GM18511 (cell line): Measurements from ENCODE around the gene HSD17B12.

Source experiments
- ATAC-seq: cut with Tn5 transposase; IDR thresholded peaks from one replicate; pipeline ENCODE4 v1.9.1; 2021; ENCODE audit warnings: mild to moderate bottlenecking, moderate library complexity; ENCODE audit not compliant: unreplicated experiment

The HSD17B12 gene

DNA sequence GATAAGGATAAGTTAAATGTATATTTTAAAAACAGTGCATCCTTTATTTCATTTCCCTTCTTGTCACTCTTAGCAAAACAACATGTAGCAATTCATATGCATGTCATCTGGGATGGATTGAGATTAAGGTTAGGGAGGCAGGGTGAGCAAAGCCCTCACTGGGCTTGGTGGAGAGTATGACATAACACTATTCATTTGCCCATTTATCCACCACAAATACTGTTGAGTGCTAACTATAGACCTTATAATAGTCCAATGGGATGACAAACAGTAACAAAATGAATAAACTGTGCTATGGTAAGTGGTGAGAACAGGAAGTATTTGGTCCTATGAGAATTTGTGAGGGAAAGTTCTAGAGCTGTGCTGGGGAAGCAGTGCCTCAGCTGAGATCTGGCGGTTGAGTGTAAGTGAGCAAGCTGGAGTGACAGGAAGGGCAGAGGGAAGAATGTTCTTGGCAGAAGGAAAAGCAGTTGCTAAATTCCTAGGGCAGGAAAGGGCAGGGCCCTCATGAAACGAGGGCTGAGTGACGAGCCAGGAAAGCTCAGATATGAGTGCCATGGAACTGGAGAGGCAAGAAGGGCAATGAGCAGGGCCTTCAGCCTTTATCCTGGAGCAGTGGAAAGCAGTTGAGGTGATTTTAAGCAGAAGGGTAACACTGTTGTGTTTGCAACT, 6.7 kb downstream of the HSD17B12 start:
- no peak for ATAC-seq

DNA sequence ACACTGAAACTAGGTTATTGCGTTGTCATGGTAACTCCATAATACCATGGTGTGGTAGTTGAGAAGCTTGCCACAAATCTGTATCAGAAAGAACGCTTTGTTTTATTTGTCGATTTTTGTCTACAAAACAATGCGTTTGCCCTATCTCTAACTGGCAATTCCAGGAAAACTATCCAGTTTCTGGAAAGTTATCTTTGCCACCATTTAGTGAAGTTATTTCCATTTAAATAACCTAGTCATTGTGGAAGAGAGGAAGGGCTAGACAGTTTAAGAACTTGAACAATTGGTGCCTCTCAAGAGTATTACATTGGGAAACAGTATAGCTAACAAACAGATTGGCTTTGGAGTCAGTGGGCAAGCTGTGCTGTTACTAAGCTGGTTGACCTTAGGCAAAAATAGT, 7.9 kb downstream of the HSD17B12 start:
- no peak for ATAC-seq

DNA sequence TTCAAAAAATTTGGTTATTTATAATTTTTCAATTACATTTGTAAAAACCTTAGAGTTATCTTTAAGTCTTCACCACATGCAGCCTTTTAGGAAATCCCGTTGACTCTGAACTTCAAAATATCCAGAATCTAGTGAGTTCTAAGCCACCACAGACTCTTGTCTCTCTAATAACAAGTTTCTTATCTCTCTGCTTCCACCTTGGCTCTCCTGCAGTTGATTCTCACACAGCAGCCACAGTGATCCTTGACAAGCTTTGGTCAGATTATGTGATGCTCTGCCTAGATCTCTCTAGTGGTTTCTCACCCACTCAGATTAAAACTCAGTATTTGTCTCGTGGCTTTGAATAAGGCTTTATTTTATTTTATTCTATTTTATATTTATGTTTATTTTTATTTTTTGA, 8.6 kb downstream of the HSD17B12 start:
- no peak for ATAC-seq

DNA sequence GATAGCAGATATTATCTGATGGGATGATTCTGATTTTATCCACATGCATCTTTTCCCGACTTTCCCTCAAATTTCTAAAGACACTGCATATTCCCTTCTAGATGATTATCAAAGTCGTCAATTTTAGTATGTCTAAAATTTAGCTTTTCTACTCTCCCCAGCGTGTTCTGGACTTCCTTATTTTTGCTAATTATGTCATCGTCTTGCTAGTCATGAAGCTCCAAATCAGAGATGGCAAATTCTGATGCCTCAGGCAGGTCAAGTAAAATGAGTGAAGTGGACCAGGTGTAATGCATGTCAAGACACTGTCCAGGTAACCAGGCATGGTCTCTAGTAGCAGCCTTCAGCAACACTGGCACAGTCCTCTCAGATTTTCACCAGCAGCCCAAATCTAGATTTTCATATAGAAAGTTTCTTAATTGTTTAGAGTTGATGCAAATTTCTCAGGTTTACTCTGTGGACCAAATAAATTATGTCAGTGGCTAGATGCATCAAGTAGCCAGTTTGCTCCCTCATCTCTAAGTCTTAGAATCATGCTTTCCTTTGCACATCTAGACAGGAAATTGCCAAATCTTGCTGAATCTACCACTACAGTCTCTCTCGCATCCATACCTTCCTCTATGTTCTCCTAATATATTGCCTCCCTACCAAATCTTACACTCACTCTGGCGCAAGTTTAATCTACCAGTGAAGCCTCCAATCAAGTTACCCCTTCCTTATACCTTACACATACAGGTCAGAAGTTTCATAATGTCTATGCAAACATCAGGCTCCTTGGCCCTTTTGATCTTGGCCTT, 10.6 kb downstream of the HSD17B12 start:
- no peak for ATAC-seq

DNA sequence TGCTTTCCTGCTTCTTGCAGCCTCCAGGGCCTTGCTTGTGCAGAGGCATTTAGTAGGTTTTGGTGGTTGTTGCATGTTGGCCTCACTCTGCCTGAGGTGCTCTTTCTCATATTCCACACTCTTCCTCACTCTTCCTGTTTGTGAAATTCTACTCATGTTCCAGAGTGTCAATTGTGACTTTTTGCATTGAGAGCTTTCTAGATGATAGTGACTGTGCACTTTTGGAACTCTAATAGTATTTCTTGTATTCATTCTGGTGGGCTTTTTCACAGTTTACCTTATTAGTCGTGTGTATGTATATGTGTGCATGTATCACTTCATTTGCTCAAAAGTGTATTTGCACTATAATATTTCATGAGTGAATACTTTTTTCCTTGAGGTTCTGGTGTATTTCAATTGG, 11.3 kb downstream of the HSD17B12 start:
- ATAC-seq = no peak

DNA sequence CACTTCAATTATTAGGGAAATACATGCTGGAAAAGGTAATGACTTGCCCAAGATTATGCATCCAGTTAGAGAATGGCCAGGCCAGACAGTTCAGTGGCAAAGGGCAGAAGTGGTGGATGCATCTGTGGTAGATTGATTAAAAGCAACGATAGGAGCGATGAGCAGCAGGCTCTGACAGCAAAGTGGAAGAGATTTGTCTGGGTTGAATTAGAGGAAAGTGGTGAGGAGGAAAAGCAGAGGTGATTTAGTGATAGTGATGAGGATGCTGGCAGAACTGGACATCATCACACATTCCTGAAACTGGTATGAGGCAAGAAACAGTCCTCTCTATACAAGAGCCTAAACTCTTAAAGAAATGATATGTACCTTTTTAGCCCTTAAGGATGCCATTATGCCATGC, 12.5 kb downstream of the HSD17B12 start:
- no peak for ATAC-seq

DNA sequence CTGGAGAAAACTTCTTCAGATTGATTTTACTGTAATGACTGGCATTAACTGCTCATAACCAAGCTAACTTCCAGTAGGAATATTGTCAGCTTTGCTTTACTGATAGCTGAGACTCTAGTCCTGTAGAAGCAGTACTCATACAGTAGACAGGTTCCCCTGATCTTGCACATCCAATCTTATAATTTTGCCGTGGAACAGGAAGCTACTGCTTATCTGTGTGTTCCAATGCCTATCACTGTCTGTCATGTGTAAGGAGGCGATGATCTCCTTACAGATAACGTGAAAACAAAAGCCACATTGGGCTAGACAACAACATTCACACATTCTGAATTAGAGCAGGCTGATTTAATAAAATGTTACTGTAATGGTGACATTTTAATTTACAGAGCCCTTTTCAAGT, 13.2 kb downstream of the HSD17B12 start:
- ATAC-seq = no peak

DNA sequence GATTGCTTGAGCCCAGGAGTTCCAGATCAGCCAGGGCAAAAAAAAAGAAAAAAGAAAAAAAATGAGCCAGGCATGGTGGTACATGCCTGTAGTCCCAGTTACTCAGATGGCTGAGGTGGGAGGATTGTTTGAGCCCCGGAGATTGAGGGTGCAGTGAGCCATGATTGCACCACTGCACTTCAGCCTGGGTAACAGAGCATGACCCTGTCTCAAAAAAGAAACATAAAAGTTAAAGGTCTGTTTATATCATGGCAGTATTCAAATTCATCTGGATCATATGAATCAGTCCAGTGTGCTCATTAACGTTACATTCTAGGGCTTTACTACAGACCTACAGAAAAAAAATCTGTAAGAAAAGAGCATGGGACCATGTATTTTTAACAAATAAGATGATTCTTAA, 13.9 kb downstream of the HSD17B12 start:
- ATAC-seq = peak; percentile 90

DNA sequence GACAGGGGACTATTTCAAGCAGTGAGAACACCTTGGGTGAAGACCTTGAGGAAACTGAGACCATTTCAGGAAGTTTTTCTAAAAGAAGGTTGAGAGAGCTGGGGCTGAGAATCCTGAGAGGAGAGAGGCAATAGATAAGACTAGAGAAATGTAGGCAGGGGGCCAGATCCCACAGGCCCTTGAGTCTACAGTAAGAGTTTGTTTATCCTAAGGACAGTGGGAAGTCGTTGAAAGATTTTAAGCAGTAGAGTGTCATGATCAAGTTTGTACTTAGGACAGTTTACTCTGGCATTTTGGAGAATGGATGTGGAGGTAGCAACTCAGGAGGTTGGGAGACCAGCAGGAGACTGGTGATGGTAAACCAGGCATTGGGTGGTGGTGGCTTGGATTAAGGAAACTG, 17.1 kb downstream of the HSD17B12 start:
- no peak for ATAC-seq

DNA sequence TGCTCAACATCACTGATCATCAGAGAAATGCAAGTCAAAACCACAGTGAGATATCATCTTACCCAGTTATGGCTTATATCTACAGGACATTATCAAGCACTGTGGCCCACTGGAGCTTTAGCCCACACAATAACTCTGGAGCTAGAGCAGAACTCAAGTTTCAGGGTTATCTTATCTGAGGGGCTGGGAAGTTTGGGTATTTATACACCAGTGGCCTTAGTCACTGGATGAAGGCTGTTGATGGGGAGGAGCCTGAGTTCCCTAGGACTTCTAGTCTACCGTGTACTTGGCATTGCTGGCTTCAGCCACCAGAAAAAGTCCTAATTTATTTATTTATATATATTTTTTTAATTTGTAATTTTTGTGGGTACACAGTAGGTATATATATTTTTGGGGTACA, 19.3 kb downstream of the HSD17B12 start:
- no peak for ATAC-seq

DNA sequence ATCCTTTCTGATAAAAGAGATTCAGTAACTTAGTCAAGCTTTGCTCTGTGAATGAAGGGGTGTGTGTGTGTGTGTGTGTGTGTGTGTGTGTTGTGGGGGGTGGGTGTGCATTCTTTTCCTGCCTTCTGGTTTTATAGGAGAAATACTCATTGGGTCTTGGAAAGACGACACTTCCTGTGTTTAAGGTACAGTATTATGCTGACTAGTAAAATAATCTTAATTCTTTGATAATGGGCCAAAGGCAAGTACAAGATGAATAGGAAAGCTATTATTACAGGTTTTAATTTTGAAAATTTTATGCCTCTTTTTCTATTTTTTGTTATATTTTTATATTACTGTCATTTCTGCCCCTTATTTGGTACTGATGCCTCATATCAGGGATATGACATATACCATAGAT, 26.1 kb downstream of the HSD17B12 start:
- no peak for ATAC-seq

DNA sequence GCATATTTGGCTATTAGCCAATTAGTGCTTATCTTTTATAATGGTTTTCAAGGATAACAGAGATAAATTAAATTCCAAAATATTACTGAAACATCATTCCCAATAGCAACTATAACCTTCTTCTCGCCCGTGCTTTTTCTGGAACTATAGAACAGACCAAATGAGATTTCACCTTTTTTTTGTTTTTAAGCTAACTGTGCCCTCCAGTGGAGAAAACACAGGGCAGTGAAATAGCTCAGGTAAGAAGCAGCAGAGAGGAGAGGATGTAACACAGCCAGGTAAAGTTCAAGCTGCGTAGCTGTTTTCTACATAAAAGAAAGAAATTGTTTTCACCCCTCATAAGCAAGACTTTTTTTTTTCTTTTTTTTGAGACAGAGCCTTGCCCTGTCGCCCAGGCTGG, 28.2 kb downstream of the HSD17B12 start:
- ATAC-seq = no peak

DNA sequence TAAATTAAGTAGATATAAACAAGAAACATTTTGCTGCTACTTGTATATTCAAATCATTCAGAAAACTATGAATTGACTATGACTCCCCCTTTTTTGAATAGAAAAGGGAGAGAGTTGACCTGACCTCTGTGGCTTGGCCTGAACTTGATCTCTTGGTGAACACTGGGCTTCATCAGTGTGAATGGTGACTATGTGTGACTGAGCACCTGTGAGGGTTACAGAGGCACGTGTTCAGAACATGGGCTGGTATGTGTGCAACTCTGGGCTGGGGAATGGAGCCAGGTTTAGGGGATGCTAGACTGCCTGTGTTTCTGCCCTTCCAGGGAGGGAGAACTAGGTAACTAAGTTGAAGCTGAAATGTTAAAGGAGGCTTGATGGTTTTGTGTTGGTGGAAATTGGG, 29.2 kb downstream of the HSD17B12 start:
- no peak for ATAC-seq

DNA sequence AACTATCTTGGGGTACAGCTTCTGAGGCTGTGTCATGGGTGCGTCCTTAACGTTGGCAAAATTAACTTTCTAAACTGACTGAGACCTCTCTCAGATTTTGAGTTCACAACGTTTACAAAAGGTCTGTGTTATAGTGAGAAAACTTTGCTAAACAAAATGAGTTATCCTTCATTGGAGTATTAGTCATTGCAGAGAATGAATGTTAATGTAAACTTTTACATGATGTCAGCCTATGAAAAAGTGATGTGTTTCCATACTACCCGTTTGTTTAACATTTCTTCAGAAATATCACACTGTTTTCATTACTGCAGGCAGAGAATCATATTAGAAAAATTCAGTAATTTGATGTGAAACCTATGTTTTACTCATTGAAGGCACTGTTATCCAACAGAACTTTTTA, 32.1 kb downstream of the HSD17B12 start:
- no peak for ATAC-seq

DNA sequence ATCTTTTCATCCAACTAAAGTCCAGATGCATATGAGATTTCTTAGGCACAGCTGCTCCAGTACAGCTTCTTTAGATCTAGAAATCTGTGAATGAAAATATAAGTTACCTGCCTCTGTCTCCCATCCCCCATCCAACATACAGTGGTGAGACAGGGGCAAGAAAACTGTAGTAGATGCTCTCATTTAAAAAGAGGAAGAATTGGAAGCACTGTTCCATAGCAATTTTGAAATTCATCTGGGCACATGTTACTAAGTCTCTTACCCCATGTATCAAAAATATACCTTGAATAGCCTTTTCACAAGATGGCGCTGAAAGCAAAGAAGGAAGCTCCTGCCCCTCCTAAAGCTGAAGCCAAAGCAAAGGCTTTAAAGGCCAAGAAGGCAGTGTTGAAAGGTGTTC, 37.8 kb downstream of the HSD17B12 start:
- ATAC-seq = no peak

DNA sequence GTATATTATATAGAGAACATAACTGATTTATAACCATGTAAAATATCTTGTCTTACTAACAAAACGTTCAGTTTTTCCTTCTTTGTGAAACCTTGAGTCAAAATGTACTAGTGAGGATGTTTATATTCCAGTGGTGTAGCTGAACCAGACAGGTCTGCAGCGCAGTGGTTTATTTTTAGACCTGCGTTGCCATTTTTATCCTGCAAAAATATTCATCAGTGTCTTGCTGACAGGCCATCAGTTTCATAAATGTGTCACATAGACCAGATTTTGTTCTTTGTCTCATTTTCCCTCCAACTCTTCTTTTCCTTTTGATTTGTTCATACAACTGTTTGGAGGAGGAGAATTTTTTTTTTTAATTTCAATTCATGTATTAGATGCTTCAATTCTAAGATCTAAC, 43.1 kb downstream of the HSD17B12 start:
- no peak for ATAC-seq

DNA sequence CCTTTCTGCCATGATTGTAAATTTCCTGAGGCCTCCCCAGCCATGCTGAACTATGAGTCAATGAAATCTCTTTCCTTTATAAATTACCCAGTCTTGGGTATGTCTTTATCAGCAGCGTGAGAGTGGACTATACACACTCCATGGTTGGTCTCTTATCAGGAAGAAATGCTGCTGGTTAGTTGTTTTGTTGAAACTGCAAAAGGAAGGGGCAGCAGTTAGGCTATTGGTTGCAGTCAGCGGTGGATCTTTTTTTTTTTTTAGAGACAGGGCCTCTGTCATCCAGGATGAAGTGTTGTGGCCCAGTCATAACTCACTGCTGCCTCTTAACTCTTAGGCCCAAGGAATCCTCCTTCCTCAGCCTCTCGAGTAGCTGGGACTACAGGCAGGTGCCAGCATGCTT, 51.7 kb downstream of the HSD17B12 start:
- no peak for ATAC-seq

DNA sequence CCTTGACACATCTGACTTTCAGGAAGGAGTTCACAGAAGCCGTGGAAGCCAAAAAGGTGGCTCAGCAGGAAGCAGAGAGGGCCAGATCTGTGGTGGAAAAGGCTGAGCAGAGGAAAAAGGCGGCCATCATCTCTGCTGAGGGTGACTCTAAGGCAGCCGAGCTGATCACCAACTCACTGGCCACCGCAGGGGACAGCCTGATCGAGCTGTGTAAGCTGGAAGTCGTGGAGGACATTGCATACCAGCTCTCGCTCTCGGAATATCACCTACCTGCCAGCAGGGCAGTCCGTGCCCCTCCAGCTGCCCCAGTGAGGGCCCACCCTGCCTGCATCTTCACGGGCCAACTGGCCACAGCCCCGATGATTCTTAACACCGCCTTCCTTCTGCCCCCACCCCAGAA, 53.7 kb downstream of the HSD17B12 start:
- ATAC-seq = no peak

DNA sequence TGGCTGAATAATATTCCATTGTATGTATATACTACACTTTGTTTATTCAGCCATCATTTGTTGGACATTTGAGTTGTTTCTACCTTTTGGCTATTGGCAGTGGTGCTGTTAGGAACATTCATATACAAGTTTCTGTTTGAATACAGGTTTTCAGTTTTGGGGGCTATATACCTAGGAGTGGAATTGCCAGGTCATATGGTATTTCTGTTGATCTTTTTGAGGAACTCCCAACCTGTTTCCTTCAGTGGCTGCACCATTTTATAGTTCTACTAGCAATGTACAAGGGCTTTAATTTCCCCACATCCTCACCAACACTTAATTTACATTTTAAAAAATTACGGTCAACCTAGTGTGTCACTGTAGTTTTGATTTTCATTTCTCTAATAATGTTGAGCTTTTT, 54.6 kb downstream of the HSD17B12 start:
- no peak for ATAC-seq

DNA sequence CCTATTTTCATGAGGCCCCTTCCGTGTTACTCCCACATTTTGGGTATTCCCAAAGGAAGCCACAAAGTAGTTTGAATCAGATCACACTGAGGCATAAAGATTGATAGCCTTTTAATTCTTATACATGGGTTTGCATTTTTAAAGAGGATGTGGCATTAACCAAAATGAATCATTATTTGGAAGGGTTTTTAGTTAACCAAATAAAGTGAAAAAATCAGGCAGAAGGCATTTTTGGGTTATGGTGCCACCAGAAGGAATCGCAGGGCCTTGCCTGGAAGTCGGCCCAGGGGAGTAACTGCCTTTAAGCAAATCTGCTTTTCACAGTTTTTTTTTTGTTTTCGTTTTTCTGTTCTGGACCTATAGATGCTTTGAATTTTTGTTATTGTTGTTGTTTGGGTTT, 55.4 kb downstream of the HSD17B12 start:
- no peak for ATAC-seq

DNA sequence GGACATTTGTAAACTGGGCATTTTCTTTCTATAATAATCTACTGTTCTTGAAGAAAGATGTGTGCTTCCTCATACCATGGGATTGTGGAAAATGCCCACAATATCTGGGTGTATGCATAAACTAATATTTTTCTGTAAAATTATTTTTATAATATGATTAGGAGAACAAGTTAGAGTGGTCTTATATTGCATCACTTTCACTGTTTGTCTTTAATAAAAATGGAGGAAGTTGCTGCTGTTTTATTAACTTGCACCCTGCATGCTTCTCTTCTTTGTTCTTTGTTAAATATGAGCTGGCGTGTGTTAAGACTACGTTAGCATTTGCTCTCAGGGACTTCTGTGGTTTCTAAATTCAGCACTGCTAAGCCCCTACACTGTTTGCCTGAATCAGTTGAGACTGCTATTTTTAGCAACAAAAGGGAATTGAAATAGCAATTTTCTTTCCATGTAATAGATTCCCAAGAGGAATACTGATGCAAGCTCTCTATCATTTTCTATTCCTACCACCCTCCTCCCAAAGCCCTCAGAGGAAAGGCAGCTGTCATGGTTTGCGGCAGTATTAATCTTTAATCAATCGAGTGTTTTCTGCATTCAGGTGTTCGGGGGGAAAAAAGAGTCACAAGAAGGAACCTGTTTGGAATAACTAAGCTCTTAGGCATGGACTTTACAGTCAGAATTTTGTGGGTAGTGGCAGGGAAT, 56.1 kb downstream of the HSD17B12 start:
- ATAC-seq = no peak

DNA sequence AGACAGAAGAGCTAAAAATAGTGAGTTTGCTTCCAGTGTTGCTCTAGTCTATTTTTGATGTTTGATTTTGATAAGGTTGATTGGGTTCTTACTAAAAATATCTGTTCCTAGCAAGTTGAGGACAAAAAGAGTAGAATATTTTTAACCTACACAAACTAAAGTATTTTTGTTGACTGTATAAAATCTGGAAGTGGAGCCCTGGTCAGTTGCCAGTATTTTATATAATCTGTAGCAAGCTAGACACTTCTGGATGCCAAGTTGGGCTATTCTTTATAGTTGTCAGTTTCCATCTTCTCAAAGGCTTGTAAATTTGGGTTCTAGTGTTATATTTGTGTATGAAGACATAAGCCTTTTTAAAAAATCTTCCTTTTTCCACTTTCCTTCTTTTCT, 56.7 kb downstream of the HSD17B12 start:
- no peak for ATAC-seq
